Measurements from ENCODE around the gene HADHA.

Gene HADHA

GRCh38 chr2:26164231-26164630, 80.2 kb downstream of the HADHA start:
- TF ChIP-seq CTCF (conservative IDR thresholded peaks at IDR 0.05; ENCODE audit: low read depth, low read length), result no peak
- no peak overlapping the region for H3K4me3 ChIP-seq (ENCODE audit: low read depth, low read length)
- no peak for DNase-seq (ENCODE audit: low read depth)

GRCh38 chr2:26162963-26163362, 81.5 kb downstream of the HADHA start:
- no peak for TF ChIP-seq CTCF (conservative IDR thresholded peaks at IDR 0.05; ENCODE audit: low read depth, low read length)
- no peak overlapping the region for H3K4me3 ChIP-seq (ENCODE audit: low read depth, low read length)
- DNase-seq (ENCODE audit: low read depth), result no peak

- no peak overlapping the region for H3K4me3 ChIP-seq (ENCODE audit: low read depth, low read length)
- TF ChIP-seq CTCF (conservative IDR thresholded peaks at IDR 0.05; ENCODE audit: low read depth, low read length), result no peak
Measured at GRCh38 chr2:26161926-26162325, 82.5 kb downstream of the HADHA start.

GRCh38 chr2:26157580-26157979, 86.9 kb downstream of the HADHA start:
- TF ChIP-seq CTCF (conservative IDR thresholded peaks at IDR 0.05; ENCODE audit: low read depth, low read length), result no peak
- no peak for DNase-seq (ENCODE audit: low read depth)
- no peak overlapping the region for H3K4me3 ChIP-seq (ENCODE audit: low read depth, low read length)

More at GRCh38 chr2:26161926-26162325, 82.5 kb downstream of the HADHA start:
- DNase-seq (ENCODE audit: low read depth), result no peak

- no peak overlapping the region for H3K4me3 ChIP-seq (ENCODE audit: low read depth, low read length)
- no peak for DNase-seq (ENCODE audit: low read depth)
- TF ChIP-seq CTCF (conservative IDR thresholded peaks at IDR 0.05; ENCODE audit: low read depth, low read length), result no peak
Measured at GRCh38 chr2:26150243-26150642, 94.2 kb downstream of the HADHA start.

- peak; percentile 49 for DNase-seq (ENCODE audit: low read depth)
- H3K4me3 ChIP-seq (ENCODE audit: low read depth, low read length), result no peak overlapping the region
- TF ChIP-seq CTCF (conservative IDR thresholded peaks at IDR 0.05; ENCODE audit: low read depth, low read length), result no peak
Measured at GRCh38 chr2:26148501-26148900, 95.9 kb downstream of the HADHA start.

- TF ChIP-seq CTCF (conservative IDR thresholded peaks at IDR 0.05; ENCODE audit: low read depth, low read length), result peak; percentile 84
- DNase-seq (ENCODE audit: low read depth), result peak; percentile 69
- H3K4me3 ChIP-seq (ENCODE audit: low read depth, low read length), result no peak overlapping the region
Measured at GRCh38 chr2:26144953-26145680, 99.3 kb downstream of the HADHA start.

All from choroid plexus epithelial cell (primary cell).